Fibroblast of lung (primary cell): ENCODE data around the gene ABHD17C.

Experiments
- CTCF ChIP-seq, 2 donors: IDR thresholded peaks in 1 of 2; conservative IDR thresholded peaks in 1 of 2; 1 replicate in 1 of 2; 2 replicates in 1 of 2; pipeline ENCODE4 v1.5.1; 2011 to 2012; ENCODE audit warnings: low read length in 2 of 2, control low read depth in 1 of 2, inconsistent platforms in 1 of 2, low read depth in 1 of 2, mild to moderate bottlenecking in 1 of 2
- EZH2 ChIP-seq: IDR thresholded peaks from 2 replicates; pipeline ENCODE4 v1.5.1; 2012; ENCODE audit warnings: low read length, control low read depth, mild to moderate bottlenecking; ENCODE audit errors: missing control alignments

- no peak for TF ChIP-seq CTCF (conservative IDR thresholded peaks at IDR 0.05 in 1 of 2, IDR thresholded peaks at IDR 0.05 in 1 of 2; ENCODE audit: low read depth in 1 of 2, low read length in 2 of 2)
- no peak for TF ChIP-seq EZH2
Observed at GRCh38 chr15:80721476-80721875, 26.4 kb downstream of the ABHD17C start.
